HCT116 (cell line): Measurements from ENCODE around the gene ELAVL1.

Experiments used
- CTCF ChIP-seq, 3 experiments: fragments of 200-600 bp in 1 of 3; sonication (generic) in 1 of 3; IDR thresholded peaks in 2 of 3; conservative IDR thresholded peaks in 1 of 3; 2 replicates each; pipeline ENCODE4 v1.5.1; 2012 to 2017; ENCODE audit warnings: low read depth in 2 of 3, low read length in 2 of 3, antibody characterized with exemption in 1 of 3, borderline replicate concordance in 1 of 3, control low read depth in 1 of 3, mild to moderate bottlenecking in 1 of 3, mixed read lengths in 1 of 3, mixed run types in 1 of 3, moderate library complexity in 1 of 3; ENCODE audit not compliant: insufficient read depth in 1 of 3
- POLR2A ChIP-seq: IDR thresholded peaks from 2 replicates; pipeline ENCODE4 v1.7.0; 2011; ENCODE audit warnings: borderline replicate concordance; ENCODE audit not compliant: insufficient read depth, insufficient read length; ENCODE audit errors: extremely low read depth

DNA sequence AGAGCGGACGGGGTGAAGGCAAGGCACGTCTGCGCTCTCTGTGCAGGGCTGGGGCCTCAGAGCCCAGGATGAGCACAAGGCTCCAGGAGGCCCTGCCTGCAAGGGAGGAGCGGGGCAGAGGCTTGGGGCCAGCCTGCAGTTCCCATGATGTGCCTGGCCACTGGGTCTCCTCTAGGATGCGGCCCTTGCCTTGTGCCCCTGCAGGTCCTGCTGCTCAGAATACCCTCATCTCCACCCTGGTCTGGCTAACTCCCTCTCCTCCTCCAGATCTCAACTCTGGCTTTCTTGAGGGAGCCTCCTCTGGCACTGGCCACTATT is 27.8 kb downstream of the ELAVL1 start:
- TF ChIP-seq POLR2A (no peak), CTCF (IDR thresholded peaks at IDR 0.05 in 2 of 3, conservative IDR thresholded peaks at IDR 0.05 in 1 of 3; ENCODE audit: borderline replicate concordance in 1 of 3, insufficient read depth in 1 of 3, low read depth in 2 of 3, low read length in 2 of 3) (no peak)
